Activated CD4-positive, alpha-beta T cell treated with anti-CD3 and anti-CD28 coated beads, Interleukin-2, Interleukin-4, amounts not matched to agents 100 ng/mL and 50 ng/mL, durations not matched to agents 16 hours and 8 hours (primary cell): ENCODE data around the gene FARP2.

ENCODE experiments used
- DNase-seq: peaks from one replicate; pipeline ENCODE4 v3.0.0-alpha.2; 2020; ENCODE audit warnings: low spot score

The FARP2 gene

DNA sequence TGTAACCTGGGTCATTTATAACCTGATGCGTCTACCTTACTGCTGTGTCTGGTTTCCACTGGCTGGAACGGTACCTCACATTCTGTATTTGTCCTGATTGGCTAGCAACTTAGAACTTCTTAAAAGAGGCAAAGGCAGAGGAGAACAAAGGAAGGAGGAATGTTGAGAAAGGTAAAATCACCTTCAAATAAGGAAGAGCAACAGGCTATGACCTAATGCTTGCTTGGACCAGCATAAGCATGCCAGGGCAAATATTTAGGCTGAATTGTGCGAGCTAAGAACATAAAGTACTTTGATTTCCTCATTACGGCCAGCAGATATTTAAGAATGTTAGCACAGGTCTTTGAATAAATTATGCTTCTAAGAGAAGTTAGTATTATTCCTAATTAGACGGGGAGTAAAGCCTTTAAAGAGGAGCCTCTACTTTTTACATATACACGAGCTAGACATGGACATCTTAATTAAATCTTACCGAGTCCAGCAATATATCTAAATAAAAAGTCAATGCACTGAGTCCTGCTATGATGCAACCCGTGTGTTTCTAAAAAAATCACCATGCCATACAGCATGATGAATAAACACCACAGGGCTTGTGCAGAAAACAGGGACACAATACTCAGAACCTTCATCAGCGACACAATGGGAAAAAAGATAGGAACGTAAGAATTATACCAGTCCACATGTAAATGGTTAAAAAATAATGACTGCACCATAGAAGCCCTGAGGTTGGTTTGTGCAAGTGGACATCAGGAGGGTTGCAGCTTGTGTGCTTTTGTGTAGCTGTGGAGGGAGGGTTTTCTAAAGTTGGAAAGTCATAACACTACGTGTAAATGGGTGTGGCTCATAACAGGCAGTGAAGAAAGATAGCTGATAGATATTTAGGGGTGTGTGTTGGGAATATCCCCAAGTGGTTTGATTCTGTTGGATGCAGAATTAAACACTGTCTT lies 26.1 kb upstream of the FARP2 start:
- no peak for DNase-seq

DNA sequence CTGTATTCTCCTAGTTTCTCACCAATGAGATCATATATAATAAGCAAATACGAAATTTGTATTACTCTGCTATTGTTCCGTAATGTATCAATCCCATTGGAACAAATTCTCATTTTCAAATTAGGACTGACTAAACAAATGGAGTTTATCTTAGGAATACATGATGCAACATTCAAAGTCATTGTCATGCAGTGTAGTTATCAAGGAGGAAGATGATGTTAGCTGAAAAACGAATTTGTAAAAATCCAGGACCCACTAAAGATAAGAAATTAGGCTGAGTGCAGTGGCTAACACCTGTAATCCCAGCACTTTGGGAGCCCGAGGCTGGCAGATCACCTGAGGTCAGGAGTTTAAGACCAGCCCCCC lies 25.5 kb upstream of the FARP2 start:
- no peak for DNase-seq

DNA sequence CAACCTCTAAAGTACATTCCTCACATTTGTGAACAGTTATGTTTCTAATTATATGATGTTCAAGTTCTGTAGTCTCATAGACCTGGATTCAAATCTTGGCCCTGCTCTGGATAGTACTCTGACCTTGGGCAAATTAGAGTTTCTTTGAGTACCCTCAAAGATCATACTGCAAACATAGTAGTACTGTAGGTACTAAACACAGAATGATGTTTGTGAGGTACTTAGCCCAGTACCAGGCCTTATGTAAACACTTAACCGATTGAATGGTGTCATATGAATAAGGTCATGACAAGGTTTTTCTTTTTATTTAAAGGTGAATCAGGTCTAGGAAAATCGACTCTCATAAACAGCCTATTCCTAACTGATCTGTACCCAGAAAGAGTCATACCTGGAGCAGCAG lies 21.3 kb upstream of the FARP2 start:
- DNase-seq: no peak

DNA sequence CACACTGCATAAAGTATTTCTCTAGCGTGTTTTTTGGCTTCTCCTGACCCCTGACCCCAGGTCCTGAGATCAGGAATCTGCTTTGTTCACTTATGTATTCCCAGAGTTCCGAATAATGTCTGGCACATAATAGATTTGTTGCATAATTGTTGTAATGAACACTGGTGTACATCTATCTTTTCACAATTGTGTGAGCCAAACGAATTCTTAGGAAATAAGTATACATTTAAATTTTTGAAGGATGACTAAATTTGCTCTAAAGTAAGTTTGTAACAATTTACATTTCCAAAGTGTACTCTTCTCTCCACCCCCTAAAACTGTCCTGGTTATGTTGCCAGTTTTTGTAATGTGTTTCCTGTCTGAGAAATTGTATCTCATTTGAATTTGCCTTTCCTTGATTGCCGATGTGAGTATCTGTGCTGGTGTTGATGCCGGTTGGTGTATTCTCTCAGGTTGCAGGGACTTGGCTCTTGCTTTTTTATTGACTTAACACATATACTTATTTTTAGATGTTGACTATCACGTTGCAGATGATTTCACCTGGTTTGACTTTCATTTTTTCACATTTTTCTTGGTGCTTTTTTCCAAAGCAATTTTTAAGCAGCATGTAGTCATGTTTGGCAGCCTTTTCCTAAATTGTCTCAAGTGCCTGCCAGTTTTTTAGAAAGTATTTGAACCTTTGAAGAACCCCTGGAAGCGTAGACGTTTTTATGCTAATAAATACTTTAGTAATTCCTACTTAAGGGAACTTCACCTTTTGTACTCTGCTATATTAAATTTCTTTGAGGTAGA lies 16.1 kb upstream of the FARP2 start:
- DNase-seq: no peak

DNA sequence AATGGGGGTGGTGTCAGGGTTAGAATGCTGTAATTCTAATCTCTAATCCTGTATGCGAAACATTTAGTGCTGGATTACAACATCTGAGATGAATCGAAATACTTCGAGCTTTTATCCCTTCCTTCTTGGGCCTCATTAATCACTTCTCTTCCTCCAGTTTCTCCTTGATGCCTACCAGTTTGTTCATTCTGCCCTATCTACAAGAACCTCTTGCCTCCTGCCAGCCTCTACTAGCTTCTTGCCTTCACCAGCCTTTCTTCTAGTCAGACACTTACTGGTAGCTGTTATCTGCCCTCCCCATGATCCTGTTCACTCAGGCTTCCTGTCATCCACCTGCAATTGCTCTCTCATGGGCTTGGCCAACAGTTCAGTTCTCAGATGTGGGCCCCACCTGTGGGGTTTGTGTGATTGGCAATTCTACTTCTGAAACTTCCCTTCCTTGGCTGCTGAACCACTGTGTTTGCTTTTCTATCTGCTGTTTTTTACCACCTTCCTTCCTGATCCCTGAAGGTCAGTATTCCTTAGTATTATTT lies 15.4 kb upstream of the FARP2 start:
- no peak for DNase-seq

DNA sequence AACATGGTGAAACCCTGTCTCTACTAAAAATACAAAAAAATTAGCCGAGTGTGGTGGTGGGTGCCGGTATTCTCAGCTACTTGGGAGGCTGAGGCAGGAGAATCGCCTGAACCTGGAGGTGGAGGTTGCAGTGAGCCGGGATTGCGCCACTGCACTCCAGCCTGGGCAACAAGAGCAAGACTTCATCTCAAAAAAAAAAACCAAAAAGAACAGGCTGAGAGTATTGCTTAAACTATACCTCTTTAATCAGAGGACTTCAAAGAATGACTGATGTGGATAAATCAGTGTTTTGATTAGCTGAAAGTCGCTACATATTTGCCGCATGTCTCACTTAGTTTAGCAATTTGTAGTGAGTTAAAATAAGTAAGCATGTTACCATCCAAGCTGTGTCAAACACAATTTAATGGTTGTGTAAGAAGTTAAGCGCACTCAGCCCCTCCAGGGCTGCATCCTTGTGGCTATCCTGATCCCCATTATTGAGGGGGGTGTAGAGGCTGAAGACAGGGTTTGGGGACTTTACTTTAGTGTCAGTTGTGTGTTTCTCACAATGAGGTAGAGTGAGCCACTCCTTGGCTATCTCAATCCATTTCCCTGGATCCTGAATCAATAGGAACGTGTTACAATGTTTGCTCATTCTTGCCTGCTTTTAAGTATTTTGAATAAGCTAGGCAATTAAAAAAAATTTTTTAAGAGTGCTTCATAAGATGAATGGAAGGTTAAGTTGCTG lies 11.0 kb upstream of the FARP2 start:
- DNase-seq: no peak

DNA sequence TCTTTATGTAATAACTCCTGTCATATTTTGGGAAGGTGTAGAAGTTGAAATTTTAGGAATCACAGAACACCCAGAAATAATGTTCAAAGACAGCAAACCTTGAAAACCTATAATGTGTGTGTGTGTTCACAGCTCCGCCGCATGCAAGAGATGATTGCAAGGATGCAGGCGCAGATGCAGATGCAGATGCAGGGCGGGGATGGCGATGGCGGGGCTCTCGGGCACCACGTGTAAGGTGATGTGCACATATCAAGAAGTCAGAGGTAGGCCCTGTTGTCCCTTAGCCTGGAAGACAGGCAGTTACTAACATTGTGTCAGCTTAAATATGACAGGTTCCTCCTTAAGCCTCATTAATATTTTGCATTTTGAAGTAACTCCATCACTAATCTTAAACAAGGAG lies 6.1 kb upstream of the FARP2 start:
- no peak for DNase-seq

DNA sequence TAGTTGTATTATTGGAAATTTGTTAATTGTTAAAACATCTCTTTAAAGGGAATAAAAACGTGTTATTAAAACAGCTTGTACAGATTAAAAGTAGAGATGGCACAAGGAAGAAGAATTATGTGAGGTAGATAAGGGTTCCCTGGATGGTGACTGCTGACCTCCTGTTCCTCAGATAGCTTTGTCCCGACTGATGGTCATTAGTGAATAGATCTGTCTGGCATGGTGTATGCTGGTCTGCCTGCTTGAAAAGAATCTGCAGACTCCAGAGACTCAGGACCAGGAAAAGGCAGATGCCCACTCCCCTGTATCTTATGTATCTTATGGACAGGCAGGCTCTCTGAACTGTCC lies 5.6 kb upstream of the FARP2 start:
- DNase-seq: no peak

DNA sequence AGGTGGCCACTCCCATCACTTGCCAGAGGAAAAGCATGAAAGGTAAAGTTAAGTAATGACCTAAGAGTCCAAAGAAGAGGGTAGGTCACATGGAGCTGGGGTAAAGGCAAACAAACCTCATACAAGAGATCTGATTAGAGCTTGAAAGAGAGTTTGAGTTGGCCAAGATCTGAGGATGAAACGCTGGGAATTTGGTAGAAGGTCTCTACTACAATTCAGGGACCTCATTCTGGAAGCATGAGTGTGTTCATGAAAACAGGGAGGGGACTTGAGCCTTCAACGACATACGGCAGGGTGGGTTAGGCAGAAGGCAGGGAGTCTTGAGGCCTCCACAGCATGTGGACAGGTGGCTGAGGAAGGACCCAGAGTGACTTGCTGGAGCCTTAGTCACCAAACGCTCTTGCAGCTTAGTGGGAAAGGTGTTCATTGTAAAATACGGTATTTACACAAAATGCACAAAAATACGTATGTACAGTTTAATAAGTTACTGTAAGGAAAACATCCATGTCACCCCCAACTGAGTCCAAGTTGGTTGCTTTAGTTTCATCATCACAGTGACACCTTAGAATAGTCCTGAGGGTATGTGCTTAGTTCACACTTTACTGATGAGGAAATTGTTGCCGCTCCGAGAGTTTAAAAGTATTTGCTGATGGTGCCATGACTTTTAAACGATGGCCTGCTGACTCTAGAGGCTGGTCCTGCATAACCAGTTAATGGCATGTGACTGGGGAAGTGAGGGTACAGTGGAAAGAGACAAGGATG lies 5.0 kb upstream of the FARP2 start:
- DNase-seq: no peak

DNA sequence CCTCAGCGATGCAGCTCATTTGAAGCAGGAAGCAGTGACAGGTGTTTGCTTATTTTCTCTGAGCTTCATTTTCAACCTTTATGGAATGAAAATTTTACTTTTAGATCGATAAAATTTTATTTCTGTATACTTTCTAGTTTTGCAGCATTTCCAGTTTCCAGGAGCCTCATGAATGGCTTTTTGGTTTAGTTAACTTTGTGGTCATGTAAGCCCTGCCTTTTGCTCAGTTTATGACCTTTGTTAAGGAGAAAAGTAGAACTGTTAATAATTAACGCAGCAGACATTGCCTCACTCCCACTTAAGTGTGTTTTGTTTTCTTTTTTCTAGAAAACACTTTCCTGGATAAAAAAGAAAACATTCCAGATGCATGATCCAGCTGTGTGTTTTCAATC lies 4.4 kb upstream of the FARP2 start:
- DNase-seq: no peak

DNA sequence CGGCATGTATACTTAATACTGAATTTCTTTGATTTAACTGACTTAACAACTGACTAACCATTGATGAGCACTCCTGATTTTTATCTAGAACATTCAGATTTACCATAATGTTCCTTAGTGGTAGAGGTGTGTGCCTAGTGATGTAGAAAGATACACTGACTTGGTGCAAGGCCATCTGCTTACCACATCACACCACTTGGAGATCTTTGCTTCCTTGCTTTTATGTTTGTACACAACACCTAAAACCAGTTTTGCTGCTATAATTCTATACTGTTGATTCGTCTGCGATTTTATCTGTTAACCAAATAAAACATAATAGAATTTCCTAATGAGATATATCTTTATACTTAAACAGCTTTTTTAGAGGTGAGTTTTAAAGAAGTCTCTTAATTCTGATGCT lies 3.9 kb upstream of the FARP2 start:
- DNase-seq: no peak

DNA sequence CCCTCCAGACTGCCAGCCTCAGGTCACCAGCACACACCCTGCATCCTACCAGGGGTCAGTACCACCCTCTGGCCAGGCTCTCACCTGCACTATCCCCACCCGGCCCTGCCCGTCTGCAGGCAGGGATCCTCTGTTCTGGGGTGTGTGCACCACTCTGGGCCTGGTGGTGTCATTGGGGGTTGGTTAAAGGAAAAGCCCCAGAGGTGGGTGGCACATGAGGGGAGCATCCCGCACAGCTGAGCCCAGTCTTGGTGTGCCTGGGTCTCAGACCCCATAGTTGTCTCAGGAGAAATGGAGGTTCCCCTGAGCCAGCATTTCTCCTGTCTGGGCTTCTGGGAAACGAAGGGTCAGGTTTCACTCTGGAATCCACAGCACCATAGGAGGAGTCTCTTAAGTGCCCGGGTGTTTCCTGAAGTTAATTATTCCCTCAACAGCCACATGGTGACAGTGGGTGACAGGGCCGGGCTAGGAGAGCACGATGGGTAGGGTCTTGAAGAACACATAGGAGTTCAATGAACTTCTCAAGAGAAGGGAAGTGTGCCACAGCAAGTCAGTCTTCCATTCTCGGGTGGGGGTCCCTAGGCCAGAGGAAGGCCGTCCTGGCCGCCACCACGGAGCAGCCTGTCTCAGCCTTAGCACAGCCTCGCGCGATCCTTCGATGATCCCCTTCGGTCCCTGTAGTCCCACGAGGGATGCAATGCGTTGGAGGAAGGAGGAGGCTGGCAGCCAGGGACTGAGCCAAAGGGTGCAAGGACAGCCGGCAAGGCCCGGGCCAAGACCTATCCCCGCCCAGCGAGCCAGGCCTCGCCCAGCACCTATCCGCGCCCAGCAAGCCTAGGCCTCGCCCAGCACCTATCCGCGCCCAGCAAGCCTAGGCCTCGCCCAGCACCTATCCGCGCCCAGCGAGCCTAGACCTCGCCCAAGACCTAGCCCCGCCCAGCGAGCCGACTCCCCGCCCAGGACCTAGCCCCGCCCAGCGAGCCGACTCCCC lies 1.1 kb upstream of the FARP2 start:
- DNase-seq: peak; percentile 71

DNA sequence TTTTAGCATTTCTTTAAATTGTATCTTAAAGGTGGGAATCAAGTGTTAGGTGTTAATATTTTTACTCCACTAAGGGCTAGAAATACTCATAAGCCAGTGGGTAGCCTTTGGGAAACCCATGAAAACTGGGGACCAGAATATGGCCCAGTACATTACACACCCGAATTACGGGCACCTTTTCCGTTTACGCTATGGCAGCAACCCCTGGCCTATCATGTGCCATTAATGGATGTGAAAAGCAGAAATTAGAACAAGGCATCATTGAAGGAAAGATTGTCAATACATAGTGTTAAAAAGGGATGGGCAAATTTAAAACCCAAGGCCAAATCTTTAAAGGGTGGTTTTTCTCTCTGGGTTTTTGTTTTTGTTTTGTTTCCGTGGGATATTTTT lies 781 bp downstream of the FARP2 start:
- DNase-seq: no peak

DNA sequence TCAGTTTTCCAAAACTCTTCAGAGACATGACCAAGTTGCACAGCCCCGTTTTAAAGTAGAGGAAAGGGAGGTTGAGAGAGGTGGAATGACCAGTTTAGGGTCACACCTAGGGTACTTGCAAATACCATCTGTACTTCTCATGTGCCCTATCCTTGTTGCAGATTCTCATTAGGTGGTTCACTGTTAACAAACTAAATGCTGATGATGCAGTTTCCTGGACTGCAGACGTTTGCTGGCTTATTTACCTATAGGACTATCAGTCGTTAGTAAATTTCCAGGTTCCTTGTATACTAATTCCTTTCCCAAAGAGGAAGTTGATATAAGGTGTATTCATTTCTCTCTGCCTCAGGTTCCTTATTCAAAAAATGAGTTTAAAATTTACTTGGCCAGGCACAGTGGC lies 1.4 kb downstream of the FARP2 start:
- DNase-seq: no peak

DNA sequence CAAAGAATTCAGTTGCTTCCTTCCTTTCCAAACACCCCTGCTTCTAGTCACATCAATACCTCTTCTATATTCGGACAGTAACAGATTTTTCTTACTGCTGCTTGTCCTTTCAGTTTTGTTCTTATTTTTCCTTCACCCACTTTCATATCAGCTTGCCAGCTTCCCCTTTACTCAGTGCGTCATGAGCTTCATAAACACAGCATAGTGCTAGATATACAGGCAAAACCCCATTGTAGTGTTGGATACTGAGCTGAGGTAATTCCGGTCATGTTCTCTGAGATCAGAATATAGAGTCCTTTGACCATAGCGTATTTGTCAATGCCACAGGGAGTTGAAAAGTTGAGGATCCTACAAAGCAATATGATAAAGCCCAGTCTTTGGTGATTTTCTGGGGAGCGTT lies 2.4 kb downstream of the FARP2 start:
- DNase-seq: peak; percentile 38

DNA sequence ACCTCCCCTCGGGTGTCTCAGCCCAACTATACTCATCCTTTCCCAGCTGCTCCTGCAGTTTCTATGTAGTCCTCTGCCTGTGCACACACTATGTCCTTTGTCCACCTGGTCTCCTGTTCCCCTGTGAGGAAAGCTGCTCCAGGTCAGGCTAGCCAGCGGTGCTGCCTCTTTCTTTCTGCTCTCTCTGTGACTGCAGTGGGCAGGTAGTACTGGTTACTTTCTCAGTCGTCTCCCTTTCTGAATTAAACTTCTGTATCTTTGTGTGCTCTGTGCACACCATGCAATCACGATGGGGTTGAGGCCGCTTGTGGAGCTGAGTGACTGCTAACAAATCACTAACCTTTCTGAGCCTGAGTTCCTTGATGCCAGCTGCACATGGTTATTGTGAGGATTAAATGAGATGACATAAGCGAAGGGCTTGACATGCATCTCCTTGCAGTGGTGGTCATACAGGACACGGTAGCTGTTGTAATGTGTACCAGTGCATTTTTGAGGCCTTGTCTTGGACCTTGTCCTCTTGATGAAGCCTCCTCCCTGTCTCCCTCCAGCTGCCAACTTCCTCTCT lies 3.5 kb downstream of the FARP2 start:
- no peak for DNase-seq

DNA sequence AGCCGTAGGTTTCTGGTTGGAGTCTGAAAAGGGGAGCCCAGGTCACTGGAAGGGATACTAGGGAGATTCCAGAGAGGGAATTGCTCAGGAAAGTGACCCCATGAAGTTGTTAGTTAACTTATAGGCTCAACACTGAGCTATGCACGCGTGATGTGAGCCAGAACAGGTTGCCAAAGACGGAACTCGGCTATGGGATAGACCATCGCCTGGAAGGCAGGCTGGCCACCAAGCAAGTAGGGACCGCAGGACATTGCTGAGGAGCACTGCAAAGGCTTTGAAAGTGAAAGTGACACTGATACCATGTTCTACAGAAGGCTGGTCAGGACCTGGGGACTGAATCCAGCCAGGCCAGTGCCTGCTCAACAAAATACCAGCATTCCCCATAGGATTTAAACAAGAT lies 7.3 kb downstream of the FARP2 start:
- no peak for DNase-seq

DNA sequence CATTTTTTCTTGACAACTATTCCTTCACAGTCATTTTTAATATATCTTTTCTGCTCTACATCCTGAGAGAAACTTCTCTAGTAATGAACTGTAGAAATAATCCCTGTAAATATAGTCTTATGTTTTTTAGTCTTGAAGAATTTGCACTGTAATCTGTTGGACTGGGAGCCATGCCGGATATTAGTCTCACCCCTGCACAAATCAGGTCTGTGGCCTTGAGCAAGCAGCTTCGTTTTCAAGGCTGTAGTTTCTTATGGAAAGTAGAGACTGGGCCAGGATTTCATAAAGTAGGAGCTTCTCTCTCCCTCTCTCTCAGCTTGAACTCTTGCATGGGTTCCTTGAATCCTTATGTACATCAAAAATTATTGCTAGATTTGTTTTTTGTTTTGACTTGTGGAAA lies 8.7 kb downstream of the FARP2 start:
- DNase-seq: no peak

DNA sequence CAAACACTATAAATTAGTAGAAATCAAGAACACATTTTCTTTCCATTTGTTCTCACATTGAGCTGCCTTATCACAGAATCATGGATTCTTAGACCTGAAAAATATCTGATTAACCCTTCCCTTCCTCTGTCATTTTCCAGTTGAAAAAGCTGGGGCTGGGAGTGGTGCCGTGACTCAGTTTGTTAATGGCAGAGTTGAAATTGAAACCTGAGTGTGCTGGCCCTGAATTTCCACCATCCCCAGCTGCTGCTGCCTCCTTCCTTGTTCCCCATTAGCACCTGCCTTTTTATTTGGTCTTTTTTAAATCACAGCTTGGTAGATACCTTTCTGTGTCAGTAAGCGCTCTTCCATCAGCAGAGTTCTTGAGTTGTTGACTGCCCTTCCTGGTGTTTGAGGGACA lies 10.6 kb downstream of the FARP2 start:
- no peak for DNase-seq

DNA sequence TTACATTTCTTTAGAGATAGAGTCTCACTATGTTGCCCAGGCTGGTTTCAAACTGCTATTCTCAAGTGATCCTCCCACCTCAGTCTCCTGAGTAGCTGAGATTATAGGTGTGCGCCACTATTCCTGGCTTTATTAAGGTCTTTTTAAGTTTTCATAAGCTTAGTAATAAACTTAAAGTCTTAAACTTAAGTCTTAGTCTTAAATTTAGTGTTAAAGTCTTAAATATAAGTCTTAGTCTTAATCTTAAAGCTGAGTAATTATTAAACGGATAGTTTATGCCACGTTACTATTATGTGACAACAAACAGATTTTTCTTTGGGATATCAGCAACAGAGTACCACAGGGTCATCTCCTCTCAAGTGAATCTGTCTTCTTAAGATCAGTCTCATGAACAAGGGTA lies 12.6 kb downstream of the FARP2 start:
- no peak for DNase-seq
